HEK293 (cell line): ENCODE results near the gene ACAP3.

Experiments used
- CTCF ChIA-PET: fragments of 350-600 bp; formaldehyde crosslinking; extraction: SDS; loops from one replicate; lab custom pipeline; 2021; ENCODE audit warnings: antibody characterized with exemption; lab: Yijun Ruan, JAX
- POLR2A ChIA-PET: fragments of 300-600 bp; formaldehyde crosslinking; extraction: SDS; loops from one replicate; lab custom pipeline; 2020; ENCODE audit warnings: antibody characterized with exemption, inconsistent platforms; lab: Yijun Ruan, JAX
- H3K27ac ChIP-seq: fragments of 200-500 bp; sonication (Bioruptor generic); 2 replicates; pipeline ENCODE4 v1.5.1; 2014; ENCODE audit warnings: low read depth, low read length, control low read depth, inconsistent platforms; ENCODE audit errors: extremely low read depth
- H3K36me3 ChIP-seq, 2 experiments: fragments of 200-500 bp in 1 of 2; sonication (Bioruptor generic) in 1 of 2; 1 replicate in 1 of 2; 2 replicates in 1 of 2; pipeline ENCODE4 v1.5.1; 2014 to 2017; ENCODE audit warnings: inconsistent platforms in 2 of 2, low read length in 2 of 2; ENCODE audit not compliant: control insufficient read depth in 2 of 2, insufficient read depth in 1 of 2
- H3K4me1 ChIP-seq: fragments of 200-500 bp; sonication (Bioruptor generic); 2 replicates; pipeline ENCODE4 v1.5.1; 2014; ENCODE audit warnings: mild to moderate bottlenecking, low read length, inconsistent platforms; ENCODE audit not compliant: control insufficient read depth, insufficient read depth
- H3K4me3 ChIP-seq: 2 replicates; pipeline ENCODE4 v1.5.1; 2011; ENCODE audit warnings: low read depth, mild to moderate bottlenecking, control low read depth, low read length, moderate library complexity
- H3K9me3 ChIP-seq: fragments of 200-500 bp; sonication (Bioruptor generic); 2 replicates; pipeline ENCODE4 v1.5.1; 2014; ENCODE audit warnings: low read depth, low read length, inconsistent platforms; ENCODE audit not compliant: control insufficient read depth, insufficient read depth
- BCL11B ChIP-seq: fragments of 450-650 bp; formaldehyde crosslinking; IDR thresholded peaks from 2 replicates; pipeline ENCODE4 v1.5.1; 2016; ENCODE audit warnings: low read depth, missing biosample characterization, missing genetic modification characterization
- HOXC10 ChIP-seq: sonication (generic); formaldehyde crosslinking; IDR thresholded peaks from 2 replicates; pipeline ENCODE4 v1.8.1; 2023; ENCODE audit warnings: mild to moderate bottlenecking, missing genetic modification reagents
- IKZF3 ChIP-seq: fragments of 450-650 bp; IDR thresholded peaks from 2 replicates; pipeline ENCODE4 v1.5.0; 2018; ENCODE audit warnings: missing biosample characterization, mild to moderate bottlenecking, missing genetic modification characterization, moderate library complexity
- KLF10 ChIP-seq: fragments of 450-650 bp; IDR thresholded peaks from 2 replicates; pipeline ENCODE4 v1.5.1; 2018; ENCODE audit warnings: missing biosample characterization, mild to moderate bottlenecking, missing genetic modification characterization
- MZF1 ChIP-seq: fragments of 450-650 bp; formaldehyde crosslinking; IDR thresholded peaks from 2 replicates; pipeline ENCODE4 v1.5.1; 2017; ENCODE audit warnings: missing biosample characterization, missing genetic modification characterization, borderline replicate concordance
- SP7 ChIP-seq: fragments of 450-650 bp; formaldehyde crosslinking; IDR thresholded peaks from 2 replicates; pipeline ENCODE4 v1.5.1; 2016; ENCODE audit warnings: missing biosample characterization, missing genetic modification characterization
- ZBTB20 ChIP-seq: fragments of 450-650 bp; formaldehyde crosslinking; IDR thresholded peaks from 2 replicates; pipeline ENCODE4 v1.5.1; 2016; ENCODE audit warnings: missing biosample characterization, missing genetic modification characterization
- ZEB2 ChIP-seq: fragments of 450-650 bp; formaldehyde crosslinking; IDR thresholded peaks from 2 replicates; pipeline ENCODE4 v1.5.1; 2016; ENCODE audit warnings: missing biosample characterization, missing genetic modification characterization
- ZNF140 ChIP-seq: fragments of 450-650 bp; formaldehyde crosslinking; IDR thresholded peaks from 2 replicates; pipeline ENCODE4 v1.5.1; 2016; ENCODE audit warnings: missing biosample characterization, missing genetic modification characterization
- ZNF214 ChIP-seq: fragments of 450-650 bp; formaldehyde crosslinking; IDR thresholded peaks from 2 replicates; pipeline ENCODE4 v1.5.1; 2017; ENCODE audit warnings: missing biosample characterization, mild to moderate bottlenecking, missing genetic modification characterization, borderline replicate concordance
- ZNF274 ChIP-seq, 2 experiments: fragments of 200-500 bp in 1 of 2; fragments of 450-650 bp in 1 of 2; sonication (Bioruptor generic) in 1 of 2; formaldehyde crosslinking in 1 of 2; IDR thresholded peaks; 2 replicates each; pipeline versions ENCODE4 v1.5.1 to v1.6.1; 2014 to 2016; ENCODE audit warnings: borderline replicate concordance in 1 of 2, inconsistent platforms in 1 of 2, low read length in 1 of 2, missing biosample characterization in 1 of 2, missing genetic modification characterization in 1 of 2
- ZNF311 ChIP-seq: fragments of 450-650 bp; formaldehyde crosslinking; IDR thresholded peaks from 2 replicates; pipeline ENCODE4 v1.5.1; 2017; ENCODE audit warnings: missing biosample characterization, missing genetic modification characterization, borderline replicate concordance
- ZNF350 ChIP-seq: fragments of 450-650 bp; formaldehyde crosslinking; IDR thresholded peaks from 2 replicates; pipeline ENCODE4 v1.5.0; 2017; ENCODE audit warnings: missing biosample characterization, mild to moderate bottlenecking, missing genetic modification characterization
- ZNF37A ChIP-seq: fragments of 450-650 bp; IDR thresholded peaks from 2 replicates; pipeline ENCODE4 v1.5.1; 2018; ENCODE audit warnings: missing biosample characterization, missing genetic modification characterization
- ZNF416 ChIP-seq: fragments of 450-650 bp; formaldehyde crosslinking; IDR thresholded peaks from 2 replicates; pipeline ENCODE4 v1.5.1; 2016; ENCODE audit warnings: missing biosample characterization, missing genetic modification characterization
- ZNF529 ChIP-seq: fragments of 450-650 bp; formaldehyde crosslinking; IDR thresholded peaks from 2 replicates; pipeline ENCODE4 v1.5.1; 2017; ENCODE audit warnings: missing genetic modification characterization, missing biosample characterization; ENCODE audit not compliant: insufficient replicate concordance
- ZNF548 ChIP-seq: fragments of 450-650 bp; formaldehyde crosslinking; IDR thresholded peaks from 2 replicates; pipeline ENCODE4 v1.5.1; 2016; ENCODE audit warnings: missing biosample characterization, missing genetic modification characterization
- ZNF600 ChIP-seq: fragments of 450-650 bp; formaldehyde crosslinking; IDR thresholded peaks from 2 replicates; pipeline ENCODE4 v1.5.1; 2016; ENCODE audit warnings: missing biosample characterization, missing genetic modification characterization
- ZNF629 ChIP-seq: fragments of 450-650 bp; formaldehyde crosslinking; IDR thresholded peaks from 2 replicates; pipeline ENCODE4 v1.5.1; 2017; ENCODE audit warnings: missing biosample characterization, missing genetic modification characterization
- ZNF768 ChIP-seq: fragments of 450-650 bp; formaldehyde crosslinking; IDR thresholded peaks from 2 replicates; pipeline ENCODE4 v1.5.1; 2018; ENCODE audit warnings: missing biosample characterization, mild to moderate bottlenecking, missing genetic modification characterization
- ZNF776 ChIP-seq: fragments of 450-650 bp; formaldehyde crosslinking; IDR thresholded peaks from 2 replicates; pipeline ENCODE4 v1.5.0; 2017; ENCODE audit warnings: missing biosample characterization, missing genetic modification characterization, borderline replicate concordance
- TF ChIP-seq, protein P1 (sequence below): fragments of 450-650 bp; formaldehyde crosslinking; IDR thresholded peaks from 2 replicates; pipeline ENCODE4 v1.5.1; 2016; ENCODE audit warnings: missing biosample characterization, missing genetic modification characterization
- TF ChIP-seq, protein P2 (sequence below): fragments of 450-650 bp; formaldehyde crosslinking; IDR thresholded peaks from 2 replicates; pipeline ENCODE4 v1.5.1; 2017; ENCODE audit warnings: missing biosample characterization, missing genetic modification characterization
- TF ChIP-seq, protein P3 (sequence below): fragments of 450-650 bp; formaldehyde crosslinking; IDR thresholded peaks from 2 replicates; pipeline ENCODE4 v1.5.1; 2016; ENCODE audit warnings: missing biosample characterization, missing genetic modification characterization
- TF ChIP-seq, protein P4 (sequence below): fragments of 450-650 bp; formaldehyde crosslinking; IDR thresholded peaks from 2 replicates; pipeline ENCODE4; 2016; ENCODE audit warnings: missing biosample characterization, missing genetic modification characterization
- TF ChIP-seq, protein P5 (sequence below): fragments of 450-650 bp; formaldehyde crosslinking; IDR thresholded peaks from 2 replicates; pipeline ENCODE4 v1.5.1; 2016; ENCODE audit warnings: missing biosample characterization, missing genetic modification characterization
- TF ChIP-seq, protein P6 (sequence below): fragments of 450-650 bp; formaldehyde crosslinking; IDR thresholded peaks from 2 replicates; pipeline ENCODE4 v1.5.1; 2016; ENCODE audit warnings: missing biosample characterization, missing genetic modification characterization

The ACAP3 gene

DNA sequence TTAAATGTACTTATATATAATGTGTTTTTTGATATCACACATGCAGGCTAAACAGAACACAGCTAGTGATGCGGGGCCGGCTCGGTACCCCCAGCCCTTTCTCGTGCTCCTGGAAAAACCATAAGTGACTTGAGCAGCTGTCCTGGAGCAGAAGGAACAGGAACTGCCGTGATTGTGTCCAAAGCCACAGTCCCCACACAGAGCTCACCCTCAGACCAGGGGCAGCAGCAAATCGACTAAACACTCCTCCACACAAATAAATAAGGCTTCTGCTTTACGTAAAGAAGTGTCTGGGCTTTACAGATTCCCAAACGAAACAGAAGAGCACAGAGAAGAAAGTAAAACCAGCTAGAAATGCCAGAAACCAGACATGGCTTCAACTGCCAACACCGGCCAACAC, 43.7 kb downstream of the ACAP3 start:
- ChIA-PET POLR2A (interaction anchor here (1.3 to 2.0 kb wide), 3 partner anchors 13 to 142 kb away, joined by 3 to 5 read pairs (median 5); no protein-coding TSS in a partner anchor), CTCF (interaction anchor here (0.6 to 2.6 kb wide), 6 partner anchors 10 to 141 kb away, joined by 3 to 12 read pairs (median 4); no protein-coding TSS in a partner anchor)
- no peak for TF ChIP-seq ZEB2 (tag by site-specific recombination)
- TF ChIP-seq ZNF214 (tag by site-specific recombination) = no peak
- TF ChIP-seq KLF10 (tag by site-specific recombination) = no peak
- TF ChIP-seq ZNF768 (tag by site-specific recombination) = no peak
- TF ChIP-seq SP7 (tag by site-specific recombination) = no peak
- no peak for TF ChIP-seq IKZF3
- TF ChIP-seq, protein P1, sequence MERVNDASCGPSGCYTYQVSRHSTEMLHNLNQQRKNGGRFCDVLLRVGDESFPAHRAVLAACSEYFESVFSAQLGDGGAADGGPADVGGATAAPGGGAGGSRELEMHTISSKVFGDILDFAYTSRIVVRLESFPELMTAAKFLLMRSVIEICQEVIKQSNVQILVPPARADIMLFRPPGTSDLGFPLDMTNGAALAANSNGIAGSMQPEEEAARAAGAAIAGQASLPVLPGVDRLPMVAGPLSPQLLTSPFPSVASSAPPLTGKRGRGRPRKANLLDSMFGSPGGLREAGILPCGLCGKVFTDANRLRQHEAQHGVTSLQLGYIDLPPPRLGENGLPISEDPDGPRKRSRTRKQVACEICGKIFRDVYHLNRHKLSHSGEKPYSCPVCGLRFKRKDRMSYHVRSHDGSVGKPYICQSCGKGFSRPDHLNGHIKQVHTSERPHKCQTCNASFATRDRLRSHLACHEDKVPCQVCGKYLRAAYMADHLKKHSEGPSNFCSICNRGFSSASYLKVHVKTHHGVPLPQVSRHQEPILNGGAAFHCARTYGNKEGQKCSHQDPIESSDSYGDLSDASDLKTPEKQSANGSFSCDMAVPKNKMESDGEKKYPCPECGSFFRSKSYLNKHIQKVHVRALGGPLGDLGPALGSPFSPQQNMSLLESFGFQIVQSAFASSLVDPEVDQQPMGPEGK (tag by site-specific recombination) = no peak
- TF ChIP-seq ZBTB20 = no peak
- TF ChIP-seq ZNF311 (tag by site-specific recombination) = no peak
- no peak for TF ChIP-seq ZNF274 (IDR thresholded peaks at IDR 0.05; ENCODE audit: low read length)
- no peak for TF ChIP-seq ZNF274 (tag by site-specific recombination; IDR thresholded peaks at IDR 0.05; ENCODE audit: borderline replicate concordance)
- TF ChIP-seq ZNF350 (tag by site-specific recombination) = no peak
- no peak for TF ChIP-seq ZNF776
- TF ChIP-seq ZNF629 (tag by site-specific recombination) = no peak
- TF ChIP-seq ZNF600 (tag by site-specific recombination) = no peak
- TF ChIP-seq, protein P2, sequence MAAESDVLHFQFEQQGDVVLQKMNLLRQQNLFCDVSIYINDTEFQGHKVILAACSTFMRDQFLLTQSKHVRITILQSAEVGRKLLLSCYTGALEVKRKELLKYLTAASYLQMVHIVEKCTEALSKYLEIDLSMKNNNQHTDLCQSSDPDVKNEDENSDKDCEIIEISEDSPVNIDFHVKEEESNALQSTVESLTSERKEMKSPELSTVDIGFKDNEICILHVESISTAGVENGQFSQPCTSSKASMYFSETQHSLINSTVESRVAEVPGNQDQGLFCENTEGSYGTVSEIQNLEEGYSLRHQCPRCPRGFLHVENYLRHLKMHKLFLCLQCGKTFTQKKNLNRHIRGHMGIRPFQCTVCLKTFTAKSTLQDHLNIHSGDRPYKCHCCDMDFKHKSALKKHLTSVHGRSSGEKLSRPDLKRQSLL (tag by site-specific recombination) = no peak
- TF ChIP-seq BCL11B (tag by site-specific recombination) = no peak
- TF ChIP-seq ZNF140 = no peak
- TF ChIP-seq, protein P3, sequence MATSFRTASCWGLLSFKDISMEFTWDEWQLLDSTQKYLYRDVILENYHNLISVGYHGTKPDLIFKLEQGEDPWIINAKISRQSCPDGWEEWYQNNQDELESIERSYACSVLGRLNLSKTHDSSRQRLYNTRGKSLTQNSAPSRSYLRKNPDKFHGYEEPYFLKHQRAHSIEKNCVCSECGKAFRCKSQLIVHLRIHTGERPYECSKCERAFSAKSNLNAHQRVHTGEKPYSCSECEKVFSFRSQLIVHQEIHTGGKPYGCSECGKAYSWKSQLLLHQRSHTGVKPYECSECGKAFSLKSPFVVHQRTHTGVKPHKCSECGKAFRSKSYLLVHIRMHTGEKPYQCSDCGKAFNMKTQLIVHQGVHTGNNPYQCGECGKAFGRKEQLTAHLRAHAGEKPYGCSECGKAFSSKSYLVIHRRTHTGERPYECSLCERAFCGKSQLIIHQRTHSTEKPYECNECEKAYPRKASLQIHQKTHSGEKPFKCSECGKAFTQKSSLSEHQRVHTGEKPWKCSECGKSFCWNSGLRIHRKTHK = no peak
- no peak for TF ChIP-seq ZNF529 (tag by site-specific recombination)
- H3K4me3 ChIP-seq = no peak overlapping the region
- no peaks in the 10 kb centered on the region for H3K4me1 ChIP-seq
- H3K9me3 ChIP-seq = no peaks in the 10 kb centered on the region
- no peak overlapping the region for H3K27ac ChIP-seq
- H3K36me3 ChIP-seq = peaks cover 3 to 94% of the 10 kb centered on the region in 2 experiments; a peak in 2 of 3 replicates

DNA sequence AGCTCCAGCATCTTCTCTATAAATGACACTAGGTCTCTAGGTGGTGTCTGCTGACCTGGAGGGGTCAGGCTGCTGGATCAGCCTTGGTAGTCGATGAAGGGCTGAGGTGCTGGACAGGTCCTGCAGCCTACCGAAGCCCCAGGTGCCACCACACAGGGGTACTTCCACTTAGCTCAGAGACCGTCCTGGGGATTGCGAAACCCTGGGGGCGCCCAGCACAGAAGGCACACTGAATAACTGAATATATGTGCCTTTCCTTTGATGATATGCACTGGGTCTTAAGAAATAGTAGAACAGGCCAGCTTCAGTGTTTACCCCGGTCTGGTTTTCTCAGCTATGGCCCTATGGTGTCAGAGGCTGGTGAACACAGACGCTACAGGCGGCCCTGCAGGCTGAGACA, 45.0 kb downstream of the ACAP3 start:
- no peak overlapping the region for H3K4me3 ChIP-seq
- no peaks in the 10 kb centered on the region for H3K4me1 ChIP-seq
- CTCF ChIA-PET = interaction anchor here (2.6 kb wide), 1 partner anchor 12 kb away, joined by 12 read pairs; no protein-coding TSS in a partner anchor
- POLR2A ChIA-PET = interaction anchor here (1.3 kb wide), 1 partner anchor 106 kb away, joined by 3 read pairs; no protein-coding TSS in a partner anchor
- H3K36me3 ChIP-seq = peaks cover 3 to 91% of the 10 kb centered on the region in 2 experiments; a peak in 2 of 3 replicates
- no peaks in the 10 kb centered on the region for H3K9me3 ChIP-seq
- no peak overlapping the region for H3K27ac ChIP-seq
- TF ChIP-seq ZNF548 = no peak
- no peak for TF ChIP-seq HOXC10 (CRISPR knock-in tag)
- TF ChIP-seq ZNF37A (tag by site-specific recombination) = no peak
- TF ChIP-seq MZF1 (tag by site-specific recombination) = no peak
- TF ChIP-seq, protein P4, sequence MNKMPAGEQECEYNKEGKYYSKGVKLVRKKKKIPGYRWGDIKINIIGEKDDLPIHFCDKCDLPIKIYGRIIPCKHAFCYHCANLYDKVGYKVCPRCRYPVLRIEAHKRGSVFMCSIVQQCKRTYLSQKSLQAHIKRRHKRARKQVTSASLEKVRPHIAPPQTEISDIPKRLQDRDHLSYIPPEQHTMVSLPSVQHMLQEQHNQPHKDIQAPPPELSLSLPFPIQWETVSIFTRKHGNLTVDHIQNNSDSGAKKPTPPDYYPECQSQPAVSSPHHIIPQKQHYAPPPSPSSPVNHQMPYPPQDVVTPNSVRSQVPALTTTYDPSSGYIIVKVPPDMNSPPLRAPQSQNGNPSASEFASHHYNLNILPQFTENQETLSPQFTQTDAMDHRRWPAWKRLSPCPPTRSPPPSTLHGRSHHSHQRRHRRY (tag by site-specific recombination) = no peak
- TF ChIP-seq, protein P5, sequence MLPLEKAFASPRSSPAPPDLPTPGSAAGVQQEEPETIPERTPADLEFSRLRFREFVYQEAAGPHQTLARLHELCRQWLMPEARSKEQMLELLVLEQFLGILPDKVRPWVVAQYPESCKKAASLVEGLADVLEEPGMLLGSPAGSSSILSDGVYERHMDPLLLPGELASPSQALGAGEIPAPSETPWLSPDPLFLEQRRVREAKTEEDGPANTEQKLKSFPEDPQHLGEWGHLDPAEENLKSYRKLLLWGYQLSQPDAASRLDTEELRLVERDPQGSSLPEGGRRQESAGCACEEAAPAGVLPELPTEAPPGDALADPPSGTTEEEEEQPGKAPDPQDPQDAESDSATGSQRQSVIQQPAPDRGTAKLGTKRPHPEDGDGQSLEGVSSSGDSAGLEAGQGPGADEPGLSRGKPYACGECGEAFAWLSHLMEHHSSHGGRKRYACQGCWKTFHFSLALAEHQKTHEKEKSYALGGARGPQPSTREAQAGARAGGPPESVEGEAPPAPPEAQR = no peak
- no peak for TF ChIP-seq ZNF416 (tag by site-specific recombination)
- TF ChIP-seq, protein P6, sequence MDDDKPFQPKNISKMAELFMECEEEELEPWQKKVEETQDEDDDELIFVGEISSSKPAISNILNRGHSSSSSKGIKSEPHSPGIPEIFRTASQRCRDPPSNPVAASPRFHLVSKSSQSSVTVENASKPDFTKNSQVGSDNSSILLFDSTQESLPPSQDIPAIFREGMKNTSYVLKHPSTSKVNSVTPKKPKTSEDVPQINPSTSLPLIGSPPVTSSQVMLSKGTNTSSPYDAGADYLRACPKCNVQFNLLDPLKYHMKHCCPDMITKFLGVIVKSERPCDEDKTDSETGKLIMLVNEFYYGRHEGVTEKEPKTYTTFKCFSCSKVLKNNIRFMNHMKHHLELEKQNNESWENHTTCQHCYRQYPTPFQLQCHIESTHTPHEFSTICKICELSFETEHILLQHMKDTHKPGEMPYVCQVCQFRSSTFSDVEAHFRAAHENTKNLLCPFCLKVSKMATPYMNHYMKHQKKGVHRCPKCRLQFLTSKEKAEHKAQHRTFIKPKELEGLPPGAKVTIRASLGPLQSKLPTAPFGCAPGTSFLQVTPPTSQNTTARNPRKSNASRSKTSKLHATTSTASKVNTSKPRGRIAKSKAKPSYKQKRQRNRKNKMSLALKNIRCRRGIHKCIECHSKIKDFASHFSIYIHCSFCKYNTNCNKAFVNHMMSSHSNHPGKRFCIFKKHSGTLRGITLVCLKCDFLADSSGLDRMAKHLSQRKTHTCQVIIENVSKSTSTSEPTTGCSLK (tag by site-specific recombination) = no peak
